Left colon (tissue), 2 donors: ENCODE results near the gene NFKBIA. TPM values are rescaled to one million over a fixed set of nuclear protein-coding genes. Genes with fewer than 3 reads are reported as not detected.
A peak's percentile ranks its signal among the peaks of the same experiment; 100 is the strongest.
"Not testable (repeated sequence)": the region's sequence is repeated elsewhere in the genome, so short reads cannot be mapped to it uniquely, and the experiment has no call there.

Experiments used
- ATAC-seq: fragments of 200-7000 bp; cut with Tn5 transposase; one replicate; pipeline ENCODE4 v1.9.1; 2020; ENCODE audit warnings: mild to moderate bottlenecking, moderate library complexity
- DNase-seq, 2 donors: peaks; one replicate each; pipeline ENCODE4 v3.0.0-alpha.2; 2020
- intact Hi-C, 2 donors: fragments of 100-400 bp; cut with DNase I in 1 of 2; cut with micrococcal nuclease in 1 of 2; formaldehyde crosslinking; loops; one replicate each; pipeline versions ENCODE4 v1.11.2 to v1.14.0; 2022; cut with DNase I, micrococcal nuclease
- total RNA-seq, 2 donors: library from RNA; stranded (reverse); fragmentation: NEBNext Ultra II Directional; extraction: Animal tissue kit (Norgen Biotek cat#: 25700); gene quantifications; one replicate each; pipeline ENCODE4 v1.2.1, GENCODE V29; 2021
- donor health status: DM: no; HTN: no; CAD: no.
- donor health status: DM: yes; HTN: yes; CAD: no.

NFKBIA gene
- total RNA-seq, 2 donors from 2014 or later, result 150 to 193 TPM

GRCh38 chr14:35398071-35398584 is 6.4 kb downstream of the NFKBIA start:
- ATAC-seq (peak; percentile 57), DNase-seq (no peak)
- intact Hi-C loops, result no loop called here

GRCh38 chr14:35396610-35397009 is 7.9 kb downstream of the NFKBIA start:
- intact Hi-C loops, ATAC-seq, DNase-seq: not testable (repeated sequence)

DNA sequence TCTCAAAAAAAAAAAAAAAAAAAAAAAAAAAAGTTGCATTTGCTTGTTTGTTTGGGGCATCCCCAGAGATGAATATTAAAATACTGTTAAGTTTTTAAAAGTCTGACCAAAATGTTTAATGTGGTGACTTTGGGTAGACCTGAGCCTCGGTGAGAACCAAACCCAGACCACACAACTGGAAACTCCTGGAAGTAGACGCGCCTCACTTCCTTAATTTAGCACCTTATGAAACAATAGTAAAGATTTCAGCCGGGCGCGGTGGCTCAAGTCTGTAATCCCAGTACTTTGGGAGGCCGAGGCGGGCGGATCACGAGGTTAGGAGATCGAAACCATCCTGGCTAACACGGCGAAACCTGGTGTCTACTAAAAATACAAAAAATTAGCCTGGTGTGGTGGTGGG is 9.3 kb downstream of the NFKBIA start:
- no peak for DNase-seq
- no peak for ATAC-seq
- intact Hi-C loops, result no loop called here

GRCh38 chr14:35394326-35395013 is 10.1 kb downstream of the NFKBIA start:
- intact Hi-C loops, result no loop called here
- DNase-seq (no peak), ATAC-seq (no peak)

GRCh38 chr14:35393826-35394225 is 10.7 kb downstream of the NFKBIA start:
- no peak for ATAC-seq
- intact Hi-C loops, result no loop called here
- DNase-seq, result no peak

- intact Hi-C loops, result no loop called here
- DNase-seq (no peak), ATAC-seq (no peak)
These were observed 12.4 kb downstream of the NFKBIA start for GRCh38 chr14:35392103-35392502.

GRCh38 chr14:35391388-35391710 is 13.2 kb downstream of the NFKBIA start:
- ATAC-seq (no peak), DNase-seq (no peak)
- intact Hi-C loops, result no loop called here

GRCh38 chr14:35390577-35391387 is 13.8 kb downstream of the NFKBIA start:
- DNase-seq (no peak), ATAC-seq (no peak)
- intact Hi-C loops, result no loop called here

GRCh38 chr14:35389315-35389667 is 15.3 kb downstream of the NFKBIA start:
- intact Hi-C loops, result no loop called here
- DNase-seq (no peak), ATAC-seq (no peak)

- no peak for DNase-seq
- intact Hi-C loops, result no loop called here
- ATAC-seq, result no peak
These were observed 15.8 kb downstream of the NFKBIA start for GRCh38 chr14:35388656-35389314.

DNA sequence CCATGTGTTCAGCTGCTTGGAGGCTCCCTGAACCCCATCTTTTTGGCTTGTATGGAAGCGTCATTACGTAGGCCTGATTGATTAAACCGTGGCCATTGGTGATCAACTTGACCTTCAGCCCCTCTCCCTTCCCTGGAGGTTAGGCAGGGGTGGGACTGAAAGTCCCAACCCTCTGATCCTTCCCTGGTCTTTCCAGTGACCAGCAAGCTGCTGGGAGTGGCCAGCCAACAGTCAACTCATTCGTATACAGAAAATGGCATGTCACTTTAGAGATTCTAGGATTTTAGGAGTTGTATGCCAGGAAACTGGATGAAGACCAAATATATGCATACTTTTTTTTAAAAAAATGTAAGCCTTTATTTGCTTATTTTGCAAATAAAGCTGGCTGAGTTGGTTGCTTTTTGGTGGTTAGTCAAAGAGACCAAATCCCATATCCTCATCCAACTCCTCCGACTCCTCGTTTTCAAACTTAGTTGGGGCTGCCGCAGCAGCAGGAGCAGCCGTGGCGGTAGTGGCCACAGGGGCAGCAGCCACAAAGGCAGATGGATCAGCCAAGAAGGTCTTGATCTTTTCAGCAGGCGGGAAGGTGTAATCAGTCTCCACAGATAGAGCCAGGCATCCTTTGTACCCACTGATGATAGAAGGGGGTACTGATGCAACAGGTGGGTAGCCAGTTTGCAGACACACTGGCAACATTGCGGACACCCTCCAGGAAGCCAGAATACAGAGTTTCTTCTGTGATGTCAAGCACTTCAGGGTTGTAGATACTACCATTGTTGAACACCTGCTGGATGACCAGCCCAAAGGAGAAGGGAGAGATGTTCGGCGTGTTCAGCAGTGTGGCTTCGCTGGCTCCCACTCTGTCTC is 16.6 kb downstream of the NFKBIA start:
- ATAC-seq, result no peak
- no peak for DNase-seq
- intact Hi-C loops, result no loop called here

- DNase-seq, result no peak
- ATAC-seq, result no peak
- intact Hi-C loops, result no loop called here
These were observed 17.3 kb downstream of the NFKBIA start for GRCh38 chr14:35387219-35387618.

GRCh38 chr14:35386673-35387125 is 17.9 kb downstream of the NFKBIA start:
- ATAC-seq, result no peak
- intact Hi-C loops, result no loop called here
- no peak for DNase-seq

GRCh38 chr14:35385042-35385839 is 19.3 kb downstream of the NFKBIA start:
- intact Hi-C loops, result no loop called here
- peak; percentile 82 for ATAC-seq
- DNase-seq, result peak; percentile 67 to 90

DNA sequence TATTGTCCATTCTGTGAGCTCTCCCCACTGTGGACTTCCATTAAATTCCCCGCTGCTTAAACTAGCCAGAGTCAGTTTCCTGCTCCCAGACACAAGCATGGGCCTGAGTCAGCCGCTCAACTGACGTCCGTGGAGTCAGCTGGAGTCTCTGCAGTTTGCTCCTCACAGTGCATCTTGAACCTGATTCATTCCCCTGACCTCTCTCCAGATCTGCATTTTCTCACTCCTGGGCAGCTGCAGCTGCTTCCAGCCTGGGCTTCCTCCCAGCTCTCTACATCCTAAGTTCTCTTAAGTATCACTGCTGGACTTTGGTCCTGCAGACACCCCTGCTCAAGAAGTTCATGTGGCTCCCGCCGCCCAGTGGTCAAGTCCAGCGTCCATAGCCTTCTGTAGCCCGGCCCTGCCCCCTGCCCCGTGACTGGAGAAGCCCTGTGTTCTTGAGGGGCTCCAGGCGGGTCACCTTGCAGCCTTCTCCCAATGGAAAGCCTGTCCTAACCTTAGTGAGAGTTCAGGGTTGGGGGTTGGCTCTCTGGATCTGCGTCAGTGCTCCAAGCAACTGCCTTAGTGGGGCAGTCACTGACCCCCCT is 20.0 kb downstream of the NFKBIA start:
- DNase-seq (peak; percentile 65 to 81), ATAC-seq (peak; percentile 70)
- intact Hi-C loops, result no loop called here

- ATAC-seq, result no peak
- no peak for DNase-seq
- intact Hi-C loops, result no loop called here
These were observed 20.7 kb downstream of the NFKBIA start for GRCh38 chr14:35383569-35384454.

GRCh38 chr14:35380794-35381193 is 23.8 kb downstream of the NFKBIA start:
- peak; percentile 68 to 73 for DNase-seq
- intact Hi-C loops, result no loop called here
- peak; percentile 72 for ATAC-seq
